HG03095 (cell line): Measurements from ENCODE around the gene OLFM1.

Source experiments
- ATAC-seq: cut with Tn5 transposase; IDR thresholded peaks from one replicate; pipeline ENCODE4 v1.9.1; 2021; ENCODE audit warnings: moderate library complexity; ENCODE audit not compliant: unreplicated experiment

The OLFM1 gene

GRCh38 chr9:135076143-135076875 is 11.2 kb upstream of the OLFM1 start:
- no peak for ATAC-seq

GRCh38 chr9:135076876-135077430 is 10.5 kb upstream of the OLFM1 start:
- ATAC-seq: no peak

- ATAC-seq: no peak
These were observed 9.8 kb upstream of the OLFM1 start for GRCh38 chr9:135077497-135078200.

- no peak for ATAC-seq
These were observed 9.1 kb upstream of the OLFM1 start for GRCh38 chr9:135078361-135078821.

- no peak for ATAC-seq
These were observed 8.4 kb upstream of the OLFM1 start for GRCh38 chr9:135079018-135079417.

- ATAC-seq: no peak
These were observed 7.8 kb upstream of the OLFM1 start for GRCh38 chr9:135079676-135080075.

GRCh38 chr9:135080286-135081263 is 6.9 kb upstream of the OLFM1 start:
- ATAC-seq: no peak

- no peak for ATAC-seq
These were observed 6.2 kb upstream of the OLFM1 start for GRCh38 chr9:135081264-135081660.

GRCh38 chr9:135081731-135082130 is 5.7 kb upstream of the OLFM1 start:
- no peak for ATAC-seq

GRCh38 chr9:135082536-135082935 is 4.9 kb upstream of the OLFM1 start:
- no peak for ATAC-seq

GRCh38 chr9:135083241-135083810 is 4.1 kb upstream of the OLFM1 start:
- ATAC-seq: no peak

- ATAC-seq: no peak
These were observed 3.6 kb upstream of the OLFM1 start for GRCh38 chr9:135083831-135084230.

- no peak for ATAC-seq
These were observed 3.2 kb upstream of the OLFM1 start for GRCh38 chr9:135084262-135084661.

- no peak for ATAC-seq
These were observed 2.3 kb upstream of the OLFM1 start for GRCh38 chr9:135084881-135085760.

GRCh38 chr9:135085830-135086546 is 1.5 kb upstream of the OLFM1 start:
- no peak for ATAC-seq

- ATAC-seq: no peak
These were observed 625 bp upstream of the OLFM1 start for GRCh38 chr9:135086597-135087488.

GRCh38 chr9:135087899-135088347 is 455 bp downstream of the OLFM1 start:
- ATAC-seq: no peak
